Calu3 (cell line): ENCODE measurements around the gene FOSL1. TPM values are rescaled to one million over a fixed set of nuclear protein-coding genes. Genes with fewer than 3 reads are reported as not detected.

Experiments
- BruUV-seq: library from RNA; stranded (reverse); fragments of 400-500 nt; replicated peaks from 2 replicates; lab custom pipeline; 2021; lab: Mats Ljungman, UMichigan
- CTCF ChIA-PET: fragments of 300-600 bp; sonication (Branson Sonifier 250); formaldehyde crosslinking; loops from one replicate; lab custom pipeline; 2022; ENCODE audit warnings: antibody characterized with exemption; lab: Charles Lee
- DNase-seq: peaks from one replicate; pipeline ENCODE4 v3.0.0; 2022
- H3K27ac Mint-ChIP-seq: one replicate; pipeline ENCODE4 v1.8.0; 2022; ENCODE audit warnings: mixed read lengths; ENCODE audit not compliant: unreplicated experiment
- H3K27me3 Mint-ChIP-seq: one replicate; pipeline ENCODE4 v1.8.0; 2022; ENCODE audit warnings: mixed read lengths; ENCODE audit not compliant: unreplicated experiment
- H3K36me3 Mint-ChIP-seq: one replicate; pipeline ENCODE4 v1.8.0; 2022; ENCODE audit warnings: mild to moderate bottlenecking, moderate library complexity, mixed read lengths; ENCODE audit not compliant: insufficient read depth, unreplicated experiment
- H3K4me1 Mint-ChIP-seq: one replicate; pipeline ENCODE4 v1.8.0; 2022; ENCODE audit warnings: mild to moderate bottlenecking, low read depth, mixed read lengths; ENCODE audit not compliant: unreplicated experiment
- H3K4me3 Mint-ChIP-seq: one replicate; pipeline ENCODE4 v1.8.0; 2022; ENCODE audit warnings: mild to moderate bottlenecking, low read depth, moderate library complexity, mixed read lengths; ENCODE audit not compliant: unreplicated experiment
- H3K9me3 Mint-ChIP-seq: one replicate; pipeline ENCODE4 v1.8.0; 2022; ENCODE audit warnings: low read depth, mixed read lengths; ENCODE audit not compliant: unreplicated experiment
- intact Hi-C: fragments of 100-400 bp; cut with micrococcal nuclease; formaldehyde crosslinking; loops from one replicate; pipeline ENCODE4 v1.10.0; 2022; ENCODE audit not compliant: unreplicated experiment
- total RNA-seq: library from RNA; stranded (reverse); gene quantifications from 2 replicates; pipeline ENCODE4 v1.2.3, GENCODE V29; 2022
- TF ChIP-seq, protein P1 (sequence below): fragments of 200-600 bp; IDR thresholded peaks from one replicate; pipeline ENCODE4 v1.8.0; 2022; ENCODE audit warnings: antibody characterized with exemption; ENCODE audit not compliant: unreplicated experiment

The FOSL1 gene
- total RNA-seq, 1 experiment from 2014 or later, result 76.1 TPM

DNA sequence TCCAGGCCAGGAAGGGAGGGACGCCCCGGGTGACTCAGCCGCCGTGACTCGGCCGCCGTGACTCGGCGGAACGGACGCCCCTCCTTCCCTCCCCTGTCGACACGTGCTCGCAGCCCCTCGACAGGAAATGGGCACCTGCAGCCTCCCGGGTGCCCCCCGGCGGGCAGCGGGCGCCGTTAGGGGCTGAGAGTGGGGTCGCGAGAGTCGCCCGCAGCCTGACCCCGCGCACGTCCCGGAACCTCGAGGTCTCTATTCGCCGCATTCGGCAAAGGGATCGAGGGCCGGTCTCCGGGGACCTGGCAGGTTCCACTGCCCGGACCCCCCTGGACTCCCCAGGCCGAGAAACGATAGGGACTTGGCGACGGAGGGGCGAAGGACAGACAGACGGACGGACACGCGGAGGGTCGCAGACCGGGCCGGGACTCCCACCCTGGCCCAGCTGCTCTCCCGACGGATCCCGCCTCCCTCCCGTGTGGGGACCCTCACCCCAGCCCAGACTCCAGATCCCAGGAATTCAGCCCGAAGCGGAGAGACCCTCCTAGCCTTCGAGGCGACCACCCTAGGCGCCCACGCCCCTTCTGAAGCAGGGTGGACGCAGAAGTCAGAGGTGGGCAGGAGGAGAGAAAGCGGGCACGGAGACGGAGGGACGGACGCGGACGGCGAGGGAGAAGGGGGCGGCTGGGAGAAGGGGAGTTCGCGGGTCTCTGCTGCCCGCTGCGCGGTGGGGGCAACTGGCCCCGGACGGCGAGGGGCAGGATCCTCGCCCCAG lies 648 bp downstream of the FOSL1 start:
- CTCF ChIA-PET, result interaction anchor here (1.0 to 1.3 kb wide), 3 partner anchors 8 to 16 kb away, joined by 4 to 6 read pairs (median 4); partner anchors contain the start of gene CCDC85B
- peak; percentile 87 for DNase-seq
- no peaks in the 10 kb centered on the region for H3K9me3 Mint-ChIP-seq
- H3K4me3 Mint-ChIP-seq, result peak overlapping the region; percentile 84
- TF ChIP-seq, protein P1, sequence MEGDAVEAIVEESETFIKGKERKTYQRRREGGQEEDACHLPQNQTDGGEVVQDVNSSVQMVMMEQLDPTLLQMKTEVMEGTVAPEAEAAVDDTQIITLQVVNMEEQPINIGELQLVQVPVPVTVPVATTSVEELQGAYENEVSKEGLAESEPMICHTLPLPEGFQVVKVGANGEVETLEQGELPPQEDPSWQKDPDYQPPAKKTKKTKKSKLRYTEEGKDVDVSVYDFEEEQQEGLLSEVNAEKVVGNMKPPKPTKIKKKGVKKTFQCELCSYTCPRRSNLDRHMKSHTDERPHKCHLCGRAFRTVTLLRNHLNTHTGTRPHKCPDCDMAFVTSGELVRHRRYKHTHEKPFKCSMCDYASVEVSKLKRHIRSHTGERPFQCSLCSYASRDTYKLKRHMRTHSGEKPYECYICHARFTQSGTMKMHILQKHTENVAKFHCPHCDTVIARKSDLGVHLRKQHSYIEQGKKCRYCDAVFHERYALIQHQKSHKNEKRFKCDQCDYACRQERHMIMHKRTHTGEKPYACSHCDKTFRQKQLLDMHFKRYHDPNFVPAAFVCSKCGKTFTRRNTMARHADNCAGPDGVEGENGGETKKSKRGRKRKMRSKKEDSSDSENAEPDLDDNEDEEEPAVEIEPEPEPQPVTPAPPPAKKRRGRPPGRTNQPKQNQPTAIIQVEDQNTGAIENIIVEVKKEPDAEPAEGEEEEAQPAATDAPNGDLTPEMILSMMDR, result no peak
- no peaks in the 10 kb centered on the region for H3K27me3 Mint-ChIP-seq
- H3K27ac Mint-ChIP-seq, result peak overlapping the region; percentile 97
- H3K4me1 Mint-ChIP-seq, result peaks cover 64% of the 10 kb centered on the region
- peaks cover 82% of the 10 kb centered on the region for H3K36me3 Mint-ChIP-seq
- no TSS peak for BruUV-seq
- intact Hi-C loops, result no loop called here

DNA sequence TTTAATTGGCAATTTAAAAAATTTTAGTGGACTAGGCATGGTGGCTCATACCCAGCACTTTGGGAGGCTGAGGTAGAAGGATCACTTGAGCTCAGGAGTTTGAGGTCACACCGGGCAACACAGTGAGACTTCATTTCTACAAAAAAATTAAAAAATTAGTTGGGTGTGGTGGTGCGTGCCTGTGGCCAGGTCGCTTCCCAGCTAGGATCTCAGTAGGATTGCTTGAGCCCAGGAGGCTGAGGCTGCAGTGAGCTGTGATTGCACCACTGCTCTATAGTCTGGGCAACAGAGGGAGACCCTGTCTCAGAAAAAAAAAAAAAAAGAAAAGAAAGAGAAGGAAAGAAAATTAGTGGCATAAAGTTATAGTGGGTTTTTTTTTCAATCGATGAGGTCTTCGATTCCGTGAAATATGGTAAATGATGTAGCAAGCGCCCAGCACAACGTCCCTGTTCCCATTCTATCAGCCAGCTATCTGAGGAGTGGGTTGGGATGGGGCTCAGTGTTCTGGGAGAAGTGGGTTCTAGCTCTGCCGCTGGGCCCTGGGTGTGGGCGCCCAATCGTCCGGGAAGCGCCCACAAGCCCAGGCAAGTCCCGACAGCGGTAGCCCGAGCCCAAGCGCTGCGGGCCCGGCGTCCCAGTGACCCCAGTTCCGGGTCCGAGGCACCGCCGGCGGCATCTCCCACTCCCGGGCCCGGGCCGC lies 1.4 kb downstream of the FOSL1 start:
- no peaks in the 10 kb centered on the region for H3K9me3 Mint-ChIP-seq
- TSS peak; percentile 27 for BruUV-seq
- no peaks in the 10 kb centered on the region for H3K27me3 Mint-ChIP-seq
- H3K4me3 Mint-ChIP-seq, result peak overlapping the region; percentile 84
- CTCF ChIA-PET, result interaction anchor here (0.7 to 1.3 kb wide), 5 partner anchors 8 to 52 kb away, joined by 3 to 6 read pairs (median 4); partner anchors contain the start of gene CCDC85B
- DNase-seq, result no peak
- H3K27ac Mint-ChIP-seq, result peak overlapping the region; percentile 97
- H3K36me3 Mint-ChIP-seq, result peaks cover 90% of the 10 kb centered on the region
- intact Hi-C loops, result no loop called here
- TF ChIP-seq, protein P1, result no peak
- peaks cover 57% of the 10 kb centered on the region for H3K4me1 Mint-ChIP-seq

DNA sequence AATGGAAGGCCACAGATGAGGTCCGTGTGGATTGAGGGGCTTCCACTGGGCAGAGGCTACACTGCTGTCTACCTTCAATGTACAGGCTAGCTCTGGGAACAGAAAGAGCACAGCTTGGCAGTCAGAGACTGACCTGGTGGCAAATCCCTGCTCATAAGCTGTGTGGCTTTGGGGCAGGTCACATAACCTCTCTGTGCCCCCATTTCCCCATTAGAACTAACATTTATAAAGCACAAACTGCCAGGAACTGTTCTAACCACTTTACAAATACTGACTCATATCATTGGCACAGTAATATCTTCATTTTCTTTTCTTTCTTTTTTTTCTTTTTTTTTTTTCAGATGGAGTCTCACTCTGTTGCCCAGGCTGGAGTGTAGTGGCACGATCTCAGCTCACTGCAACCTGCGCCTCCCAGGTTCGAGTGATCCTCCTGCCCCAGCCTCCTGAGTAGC lies 3.1 kb downstream of the FOSL1 start:
- BruUV-seq, result no TSS peak
- Mint-ChIP-seq H3K4me3 (peak overlapping the region; percentile 84), H3K4me1 (peaks cover 49% of the 10 kb centered on the region), H3K36me3 (peaks cover 93% of the 10 kb centered on the region), H3K27ac (peak overlapping the region; percentile 97), H3K27me3 (no peaks in the 10 kb centered on the region), H3K9me3 (no peaks in the 10 kb centered on the region)
- DNase-seq, result no peak
- intact Hi-C loops, result no loop called here
- CTCF ChIA-PET, result interaction anchor here (1.6 kb wide), 1 partner anchor 9 kb away, joined by 5 read pairs; the partner anchor contains the start of gene FIBP
- TF ChIP-seq, protein P1, result no peak

DNA sequence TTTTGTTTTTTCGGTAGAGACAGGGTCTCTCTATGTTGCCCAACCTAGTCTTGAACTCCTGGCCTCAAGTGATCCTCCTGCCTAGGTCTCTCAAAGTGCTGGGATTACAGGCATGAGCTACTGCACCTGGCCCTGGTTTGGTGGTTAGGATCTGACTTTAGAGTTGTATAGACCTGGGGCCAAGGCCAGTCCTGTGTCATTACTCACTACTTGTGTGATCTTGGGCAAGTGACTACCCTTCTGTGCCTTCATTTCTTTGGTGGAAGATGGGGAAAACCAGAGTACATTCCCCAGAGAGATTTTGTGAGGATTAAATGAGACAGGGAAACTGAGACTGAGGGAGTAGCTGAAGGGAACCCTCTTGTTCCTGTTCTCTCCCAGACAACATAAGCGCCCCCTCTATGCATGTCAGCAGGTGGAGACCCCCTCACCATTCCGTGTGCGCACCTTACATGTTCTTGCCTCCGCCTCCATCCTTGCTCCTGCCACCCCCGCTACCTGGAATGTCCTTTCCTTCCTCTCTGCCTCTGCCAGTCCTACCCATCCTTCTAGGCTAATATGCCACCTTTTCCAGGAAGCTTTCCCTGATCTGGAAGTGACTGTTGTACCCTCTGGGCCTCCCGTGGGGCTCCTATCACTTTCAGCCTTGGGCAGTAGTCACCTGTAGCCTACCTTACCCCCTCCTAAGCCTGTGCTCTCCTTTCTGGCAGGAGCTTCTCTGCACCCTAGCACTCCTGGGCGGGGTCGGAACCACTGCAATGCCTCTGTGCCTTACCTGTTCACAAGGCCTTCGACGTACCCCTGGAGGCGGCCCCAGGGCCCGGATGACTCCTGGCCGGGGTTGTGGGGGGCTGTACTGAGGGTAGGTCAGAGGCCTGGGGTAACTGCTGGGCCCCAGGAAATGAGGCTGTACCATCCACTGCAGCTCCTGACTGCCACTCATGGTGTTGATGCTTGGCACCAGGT lies 3.9 kb downstream of the FOSL1 start:
- H3K27me3 Mint-ChIP-seq, result no peaks in the 10 kb centered on the region
- H3K4me3 Mint-ChIP-seq, result peak overlapping the region; percentile 84

More for the DNA sequence above, 3.9 kb downstream of the FOSL1 start:
- peaks cover 44% of the 10 kb centered on the region for H3K4me1 Mint-ChIP-seq
- peaks cover 93% of the 10 kb centered on the region for H3K36me3 Mint-ChIP-seq
- TF ChIP-seq, protein P1, result no peak
- intact Hi-C loops, result no loop called here
- CTCF ChIA-PET, result interaction anchor here (1.6 kb wide), 1 partner anchor 8 kb away, joined by 5 read pairs; the partner anchor contains the start of gene FIBP
- DNase-seq, result no peak
- H3K27ac Mint-ChIP-seq, result peak overlapping the region; percentile 97
- no peaks in the 10 kb centered on the region for H3K9me3 Mint-ChIP-seq
- BruUV-seq, result no TSS peak
